ENCODE data around the gene KLHDC7B.
A peak's percentile ranks its signal among the peaks of the same experiment; 100 is the strongest.

Gene KLHDC7B

DNA sequence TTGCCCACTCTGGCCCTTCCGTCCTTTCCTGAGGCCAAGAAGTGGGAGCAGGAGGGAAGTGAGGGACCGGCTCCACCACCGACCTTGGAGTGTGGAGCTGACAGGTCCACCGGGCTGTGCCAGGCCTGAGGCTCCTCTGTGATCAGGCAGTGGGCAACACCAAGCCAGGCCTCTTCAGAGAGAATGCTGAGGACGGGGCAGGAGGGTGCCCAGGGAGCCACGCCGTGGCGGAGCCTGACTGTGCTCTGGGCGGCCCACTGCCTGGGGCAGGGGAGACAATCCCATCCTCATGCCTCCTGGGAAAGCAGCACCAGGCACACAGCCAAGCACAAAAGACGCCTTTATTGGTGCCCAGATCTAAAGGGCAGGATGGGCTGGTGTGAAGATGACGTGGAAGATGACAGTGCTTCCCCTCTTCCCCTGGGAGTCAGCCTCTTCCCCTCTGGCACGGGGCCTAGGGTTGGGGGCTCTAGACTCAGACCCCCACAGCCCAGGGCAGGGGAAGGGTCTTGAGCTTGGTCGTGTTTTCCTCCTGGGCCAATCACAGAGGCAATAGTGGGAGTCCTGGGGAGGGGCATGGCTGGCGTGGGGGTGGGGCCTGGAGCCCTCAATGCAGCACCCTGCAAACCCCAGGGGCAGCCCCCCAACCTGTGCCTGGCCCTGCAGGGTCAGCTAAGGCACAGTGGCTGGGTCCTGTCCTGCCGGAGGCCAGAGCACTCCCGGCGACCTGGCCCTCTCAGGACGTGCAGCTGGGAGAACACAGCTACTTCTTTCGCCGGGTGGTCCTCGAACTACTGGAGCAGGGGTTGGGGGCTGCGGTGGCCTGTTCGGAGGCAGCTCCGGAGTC, 42.8 kb upstream of the KLHDC7B start:
- Histone ChIP-seq H3K27me3 (ENCODE audit: insufficient read depth, low read length, poor library complexity) (no peaks in the 10 kb centered on the region), H3K23ac (ENCODE audit: low read length) (no peak overlapping the region), H4K5ac (ENCODE audit: low read length) (no peak overlapping the region), H4K8ac (ENCODE audit: low read depth, low read length) (no peak overlapping the region), H3K56ac (ENCODE audit: low read length) (no peak overlapping the region), H3K4me3 (ENCODE audit: low read length) (no peak overlapping the region), H3K79me2 (ENCODE audit: control insufficient read depth, insufficient read depth, low read length) (peaks cover 3% of the 10 kb centered on the region), H2AK5ac (ENCODE audit: low read length) (no peak overlapping the region), H3K18ac (ENCODE audit: low read length) (no peak overlapping the region), H2BK5ac (ENCODE audit: low read length) (no peak overlapping the region), H3K36me3 (ENCODE audit: control insufficient read depth, insufficient read depth, low read length) (peaks cover 2% of the 10 kb centered on the region), H2BK15ac (replicated peaks; ENCODE audit: low read depth) (no peak overlapping the region), H3K4ac (ENCODE audit: low read depth, low read length) (no peak overlapping the region), H3K9ac (ENCODE audit: low read length) (no peak overlapping the region), H3K4me1 (ENCODE audit: control insufficient read depth, low read depth, low read length) (no peaks in the 10 kb centered on the region), H3K4me2 (ENCODE audit: low read length) (no peak overlapping the region), H3K27ac (ENCODE audit: low read depth, low read length) (no peak overlapping the region), H3K79me1 (ENCODE audit: low read length) (peaks cover 6% of the 10 kb centered on the region), H2BK120ac (ENCODE audit: low read depth, low read length) (no peak overlapping the region)
- no peak for DNase-seq
- WGBS (ENCODE audit: extremely low coverage, insufficient coverage, low lambda C conversion rate) = no CpG with 5 or more reads among the region's 24 CpGs

- Histone ChIP-seq H3K79me1 (ENCODE audit: low read length) (peaks cover 6% of the 10 kb centered on the region), H2BK120ac (ENCODE audit: low read depth, low read length) (no peak overlapping the region), H4K5ac (ENCODE audit: low read length) (no peak overlapping the region), H3K4me1 (ENCODE audit: control insufficient read depth, low read depth, low read length) (no peaks in the 10 kb centered on the region), H3K4ac (ENCODE audit: low read depth, low read length) (no peak overlapping the region), H3K4me3 (ENCODE audit: low read length) (no peak overlapping the region), H3K27ac (ENCODE audit: low read depth, low read length) (no peak overlapping the region), H3K4me2 (ENCODE audit: low read length) (no peak overlapping the region), H4K8ac (ENCODE audit: low read depth, low read length) (no peak overlapping the region), H3K79me2 (ENCODE audit: control insufficient read depth, insufficient read depth, low read length) (peaks cover 6% of the 10 kb centered on the region), H2BK15ac (replicated peaks; ENCODE audit: low read depth) (no peak overlapping the region), H3K56ac (ENCODE audit: low read length) (no peak overlapping the region), H3K36me3 (ENCODE audit: control insufficient read depth, insufficient read depth, low read length) (peaks cover 2% of the 10 kb centered on the region), H2BK5ac (ENCODE audit: low read length) (no peak overlapping the region), H3K23ac (ENCODE audit: low read length) (no peak overlapping the region), H2AK5ac (ENCODE audit: low read length) (no peak overlapping the region), H3K9ac (ENCODE audit: low read length) (no peak overlapping the region), H3K18ac (ENCODE audit: low read length) (no peak overlapping the region), H3K27me3 (ENCODE audit: insufficient read depth, low read length, poor library complexity) (no peaks in the 10 kb centered on the region)
- no CpG with 5 or more reads among the region's 26 CpGs for WGBS (ENCODE audit: extremely low coverage, insufficient coverage, low lambda C conversion rate)
- no peak for DNase-seq
These were observed 42.1 kb upstream of the KLHDC7B start for GRCh38 chr22:50503475-50504145.

- Histone ChIP-seq H3K79me1 (ENCODE audit: low read length) (peaks cover 8% of the 10 kb centered on the region), H3K27me3 (ENCODE audit: insufficient read depth, low read length, poor library complexity) (no peaks in the 10 kb centered on the region), H2BK15ac (replicated peaks; ENCODE audit: low read depth) (no peak overlapping the region), H3K4ac (ENCODE audit: low read depth, low read length) (no peak overlapping the region), H2BK120ac (ENCODE audit: low read depth, low read length) (no peak overlapping the region), H3K23ac (ENCODE audit: low read length) (no peak overlapping the region), H3K27ac (ENCODE audit: low read depth, low read length) (no peak overlapping the region), H3K56ac (ENCODE audit: low read length) (no peak overlapping the region), H3K4me3 (ENCODE audit: low read length) (no peak overlapping the region), H2AK5ac (ENCODE audit: low read length) (no peak overlapping the region), H4K8ac (ENCODE audit: low read depth, low read length) (no peak overlapping the region), H3K4me2 (ENCODE audit: low read length) (no peak overlapping the region), H3K36me3 (ENCODE audit: control insufficient read depth, insufficient read depth, low read length) (peaks cover 2% of the 10 kb centered on the region), H3K18ac (ENCODE audit: low read length) (no peak overlapping the region), H2BK5ac (ENCODE audit: low read length) (no peak overlapping the region), H4K5ac (ENCODE audit: low read length) (no peak overlapping the region), H3K79me2 (ENCODE audit: control insufficient read depth, insufficient read depth, low read length) (peaks cover 15% of the 10 kb centered on the region), H3K9ac (ENCODE audit: low read length) (no peak overlapping the region), H3K4me1 (ENCODE audit: control insufficient read depth, low read depth, low read length) (no peaks in the 10 kb centered on the region)
- no CpG with 5 or more reads among the region's 44 CpGs for WGBS (ENCODE audit: extremely low coverage, insufficient coverage, low lambda C conversion rate)
- DNase-seq = no peak
These were observed 41.1 kb upstream of the KLHDC7B start for GRCh38 chr22:50504369-50505211.

DNA sequence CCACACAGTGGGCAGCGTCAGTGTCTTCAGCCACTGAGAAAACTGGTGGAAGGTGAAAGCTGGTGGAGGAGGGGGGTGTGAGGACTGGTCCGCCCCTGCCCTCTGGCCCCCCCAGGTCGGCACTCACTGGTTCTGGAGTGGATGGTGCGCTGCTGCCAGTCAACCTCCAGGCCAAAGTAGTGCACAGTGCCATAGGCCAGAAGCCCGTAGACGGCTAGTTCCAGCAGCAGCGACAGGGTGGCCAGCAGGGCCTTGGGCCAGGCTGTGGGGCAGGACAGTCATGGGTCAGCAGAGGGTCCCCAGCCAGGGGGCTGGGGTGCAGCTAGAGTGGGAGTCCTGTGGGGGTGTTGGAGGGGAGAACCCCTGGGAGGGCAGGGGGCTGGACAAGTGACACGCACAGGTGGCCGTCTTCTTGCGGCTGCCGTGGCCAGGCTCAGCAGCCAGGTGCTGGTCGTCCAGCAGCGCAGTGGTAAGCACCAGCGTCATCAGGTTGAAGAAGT, 40.4 kb upstream of the KLHDC7B start:
- Histone ChIP-seq H3K23ac (ENCODE audit: low read length) (no peak overlapping the region), H3K27ac (ENCODE audit: low read depth, low read length) (no peak overlapping the region), H3K9ac (ENCODE audit: low read length) (no peak overlapping the region), H3K36me3 (ENCODE audit: control insufficient read depth, insufficient read depth, low read length) (peaks cover 2% of the 10 kb centered on the region), H2AK5ac (ENCODE audit: low read length) (no peak overlapping the region), H3K4ac (ENCODE audit: low read depth, low read length) (no peak overlapping the region), H4K8ac (ENCODE audit: low read depth, low read length) (no peak overlapping the region), H3K56ac (ENCODE audit: low read length) (no peak overlapping the region), H2BK120ac (ENCODE audit: low read depth, low read length) (no peak overlapping the region), H3K79me2 (ENCODE audit: control insufficient read depth, insufficient read depth, low read length) (peaks cover 17% of the 10 kb centered on the region), H3K4me2 (ENCODE audit: low read length) (no peak overlapping the region), H2BK5ac (ENCODE audit: low read length) (no peak overlapping the region), H3K79me1 (ENCODE audit: low read length) (peaks cover 8% of the 10 kb centered on the region), H3K4me1 (ENCODE audit: control insufficient read depth, low read depth, low read length) (no peaks in the 10 kb centered on the region), H3K18ac (ENCODE audit: low read length) (no peak overlapping the region), H3K4me3 (ENCODE audit: low read length) (no peak overlapping the region), H4K5ac (ENCODE audit: low read length) (no peak overlapping the region), H2BK15ac (replicated peaks; ENCODE audit: low read depth) (no peak overlapping the region), H3K27me3 (ENCODE audit: insufficient read depth, low read length, poor library complexity) (no peaks in the 10 kb centered on the region)
- no CpG with 5 or more reads among the region's 14 CpGs for WGBS (ENCODE audit: extremely low coverage, insufficient coverage, low lambda C conversion rate)
- DNase-seq = no peak

GRCh38 chr22:50505776-50506610, 39.7 kb upstream of the KLHDC7B start:
- Histone ChIP-seq H3K79me1 (ENCODE audit: low read length) (peaks cover 8% of the 10 kb centered on the region), H3K9ac (ENCODE audit: low read length) (peak overlapping the region; percentile 96), H3K27ac (ENCODE audit: low read depth, low read length) (no peak overlapping the region), H4K5ac (ENCODE audit: low read length) (no peak overlapping the region), H2BK120ac (ENCODE audit: low read depth, low read length) (no peak overlapping the region), H3K18ac (ENCODE audit: low read length) (no peak overlapping the region), H2BK15ac (replicated peaks; ENCODE audit: low read depth) (no peak overlapping the region), H4K8ac (ENCODE audit: low read depth, low read length) (no peak overlapping the region), H3K56ac (ENCODE audit: low read length) (no peak overlapping the region), H3K23ac (ENCODE audit: low read length) (no peak overlapping the region), H3K79me2 (ENCODE audit: control insufficient read depth, insufficient read depth, low read length) (peaks cover 17% of the 10 kb centered on the region), H3K27me3 (ENCODE audit: insufficient read depth, low read length, poor library complexity) (no peaks in the 10 kb centered on the region), H3K4me1 (ENCODE audit: control insufficient read depth, low read depth, low read length) (no peaks in the 10 kb centered on the region), H2AK5ac (ENCODE audit: low read length) (no peak overlapping the region), H3K4me3 (ENCODE audit: low read length) (no peak overlapping the region), H3K4me2 (ENCODE audit: low read length) (no peak overlapping the region), H3K4ac (ENCODE audit: low read depth, low read length) (no peak overlapping the region), H2BK5ac (ENCODE audit: low read length) (no peak overlapping the region), H3K36me3 (ENCODE audit: control insufficient read depth, insufficient read depth, low read length) (peaks cover 2% of the 10 kb centered on the region)
- no peak for DNase-seq
- no CpG with 5 or more reads among the region's 41 CpGs for WGBS (ENCODE audit: extremely low coverage, insufficient coverage, low lambda C conversion rate)
